Measurements from ENCODE around the gene GRPEL1.

The GRPEL1 gene

DNA sequence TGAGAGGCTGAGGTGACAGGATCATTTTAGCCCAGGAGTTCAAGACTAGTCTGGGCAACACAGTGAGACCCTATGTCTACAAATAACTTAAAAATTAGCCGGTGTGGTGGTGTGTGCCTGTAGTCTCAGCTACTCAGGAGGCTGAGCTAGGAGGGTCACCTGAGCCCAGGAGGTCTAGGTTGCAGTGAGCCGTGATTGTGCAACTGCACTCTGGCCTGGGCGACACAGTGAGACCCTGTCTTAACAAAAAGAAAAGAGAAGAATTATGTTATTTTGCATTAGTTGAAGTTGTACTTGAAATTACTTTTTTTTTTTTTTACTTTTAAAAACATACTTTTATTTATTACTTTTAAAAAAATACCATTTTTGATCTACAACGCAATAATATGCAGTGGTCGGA is 46.5 kb downstream of the GRPEL1 start:
- no peak for DNase-seq

DNA sequence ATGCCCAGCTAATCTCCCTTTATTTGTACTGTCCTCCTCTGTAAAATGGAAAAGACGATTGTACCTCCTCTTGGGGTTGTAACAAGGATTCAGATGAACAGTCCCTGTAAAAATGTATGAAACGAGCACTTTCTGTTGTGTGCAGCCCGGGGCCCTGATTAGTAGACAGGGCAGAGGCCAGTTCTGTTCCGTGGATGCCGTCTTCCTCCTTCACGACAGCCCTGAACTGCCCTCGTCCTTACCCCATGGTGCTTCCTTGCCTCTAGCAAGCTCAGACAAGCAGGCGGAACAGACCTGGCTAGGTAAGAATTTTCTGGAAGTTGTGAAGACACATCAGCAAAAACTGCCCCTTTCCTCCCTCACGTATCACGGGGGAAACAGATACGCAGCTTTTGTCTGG is 47.0 kb downstream of the GRPEL1 start:
- DNase-seq = no peak

DNA sequence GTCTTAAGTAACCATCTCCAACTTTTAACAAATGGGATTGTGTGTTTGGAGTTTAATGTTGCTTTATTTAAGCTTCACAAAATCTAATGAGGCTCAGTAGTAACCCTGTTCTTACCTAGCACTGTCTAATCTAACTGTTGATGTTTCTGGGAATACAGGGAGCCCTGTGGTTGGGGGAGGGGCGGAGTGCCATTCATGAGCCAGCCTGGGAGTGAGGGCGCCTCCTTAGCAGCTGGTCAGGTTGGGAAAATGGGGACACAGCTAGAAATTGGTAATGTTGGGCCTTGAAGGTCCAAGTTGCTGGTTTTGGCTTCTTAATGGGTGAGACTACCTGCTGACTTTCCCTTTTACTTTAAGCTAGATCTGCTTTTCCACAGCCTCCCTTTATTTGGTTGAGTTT is 47.6 kb downstream of the GRPEL1 start:
- DNase-seq = no peak

DNA sequence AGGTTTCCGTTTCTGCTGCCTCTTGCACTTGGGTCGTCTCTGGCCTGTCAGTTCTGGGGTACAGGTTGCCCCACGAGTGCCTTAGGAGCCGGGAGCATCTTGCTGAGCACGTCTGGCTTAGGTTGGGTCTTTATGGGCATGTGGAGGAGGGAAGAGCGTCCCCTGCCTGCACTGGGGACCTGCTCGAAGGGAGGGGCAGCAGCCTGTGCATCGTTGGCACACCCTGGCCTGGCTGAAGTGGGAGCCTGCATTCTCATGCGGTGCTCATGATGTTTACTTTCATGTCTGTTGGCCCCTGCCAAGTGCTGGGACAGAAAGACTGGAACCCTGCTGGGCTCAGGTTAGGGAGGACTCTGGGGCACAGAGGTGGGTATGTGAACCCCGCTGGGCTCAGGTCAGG is 48.5 kb downstream of the GRPEL1 start:
- DNase-seq = no peak

DNA sequence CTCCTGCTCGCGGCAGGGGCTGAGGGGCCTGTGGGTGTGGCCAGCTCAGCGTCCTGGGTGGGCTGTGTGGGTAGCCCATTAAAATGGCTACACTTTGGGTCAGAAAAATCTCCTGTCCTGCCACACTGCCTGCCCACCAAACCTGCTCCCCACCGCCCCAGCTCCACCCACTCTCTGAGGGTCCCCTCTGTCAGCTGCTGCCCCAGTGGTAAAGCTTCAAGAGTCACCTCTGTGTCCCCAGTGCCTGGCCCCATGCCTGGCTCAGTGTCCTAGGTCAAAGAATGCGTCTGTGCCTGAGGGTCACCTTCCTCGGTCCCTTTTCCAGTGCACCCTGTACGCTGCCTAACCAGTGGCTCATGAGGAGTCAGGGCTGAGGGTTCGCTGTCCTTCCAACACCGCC is 49.6 kb downstream of the GRPEL1 start:
- no peak for DNase-seq

DNA sequence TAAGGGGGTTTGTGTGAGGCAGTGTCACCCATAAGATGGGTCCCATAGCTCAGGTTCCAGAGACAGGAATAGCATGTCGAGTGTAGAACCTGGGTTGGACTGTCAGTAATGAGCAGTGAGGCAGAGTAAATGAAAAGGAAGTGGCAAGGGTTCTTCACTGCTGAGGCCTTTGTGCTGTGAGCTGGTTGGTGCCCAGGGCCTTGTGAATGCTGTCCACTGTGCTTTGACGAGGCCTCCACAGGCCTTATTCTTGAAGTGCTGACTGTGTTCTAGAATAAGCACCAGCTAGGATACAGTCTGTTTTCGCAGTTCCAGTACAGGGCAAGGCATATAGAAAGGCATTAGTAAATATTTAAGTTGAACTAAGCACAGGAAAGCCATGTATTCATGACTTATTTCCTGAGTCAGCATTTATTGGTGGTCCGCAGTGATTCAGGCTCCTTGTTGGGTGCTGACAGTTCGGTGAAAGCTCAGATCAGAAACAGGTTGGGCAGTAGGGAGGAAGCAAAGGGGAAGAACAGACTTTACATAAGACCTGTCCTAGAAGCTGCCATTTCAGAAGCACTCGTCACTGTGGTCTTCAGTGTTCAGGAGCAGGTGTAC is 50.3 kb downstream of the GRPEL1 start:
- no peak for DNase-seq

DNA sequence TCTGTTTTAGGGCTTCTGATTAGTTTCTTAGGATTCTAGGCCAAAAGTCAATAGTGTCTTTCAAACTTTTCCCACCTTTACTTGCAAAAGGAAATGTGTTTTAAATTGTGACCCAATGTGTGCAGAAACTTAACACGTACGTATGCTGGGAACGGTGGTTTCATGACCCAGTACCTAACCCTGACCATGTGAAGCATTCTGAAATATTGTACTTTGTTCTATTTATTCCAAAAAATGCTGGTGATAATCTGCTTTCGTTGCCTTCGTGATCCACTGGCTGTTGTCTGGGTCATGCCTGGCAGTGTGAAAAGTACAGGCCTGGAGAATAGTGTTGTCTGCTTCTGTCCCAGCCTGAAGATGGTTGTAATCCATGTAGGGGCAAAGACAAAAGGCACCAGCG is 51.4 kb downstream of the GRPEL1 start:
- DNase-seq = no peak

DNA sequence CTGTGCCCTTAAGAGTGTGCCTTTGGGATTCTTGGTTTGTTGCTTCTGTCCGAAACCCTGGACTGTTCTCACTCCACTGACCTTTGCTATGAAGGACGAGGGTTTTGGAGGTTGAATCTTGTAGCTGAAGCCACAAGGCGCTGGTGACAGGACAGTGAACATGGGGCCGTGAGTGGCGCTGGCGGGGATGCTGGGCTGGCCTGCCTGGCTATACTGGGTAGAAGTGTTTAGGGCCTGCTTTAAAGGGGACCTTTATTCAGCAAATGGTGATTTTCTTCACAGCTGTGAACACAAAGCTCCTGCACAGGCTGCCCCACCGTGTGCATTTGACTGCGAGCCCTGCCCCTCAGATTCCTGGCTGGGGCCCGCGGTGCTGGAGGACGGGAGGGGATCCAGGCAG is 51.8 kb downstream of the GRPEL1 start:
- DNase-seq = no peak

DNA sequence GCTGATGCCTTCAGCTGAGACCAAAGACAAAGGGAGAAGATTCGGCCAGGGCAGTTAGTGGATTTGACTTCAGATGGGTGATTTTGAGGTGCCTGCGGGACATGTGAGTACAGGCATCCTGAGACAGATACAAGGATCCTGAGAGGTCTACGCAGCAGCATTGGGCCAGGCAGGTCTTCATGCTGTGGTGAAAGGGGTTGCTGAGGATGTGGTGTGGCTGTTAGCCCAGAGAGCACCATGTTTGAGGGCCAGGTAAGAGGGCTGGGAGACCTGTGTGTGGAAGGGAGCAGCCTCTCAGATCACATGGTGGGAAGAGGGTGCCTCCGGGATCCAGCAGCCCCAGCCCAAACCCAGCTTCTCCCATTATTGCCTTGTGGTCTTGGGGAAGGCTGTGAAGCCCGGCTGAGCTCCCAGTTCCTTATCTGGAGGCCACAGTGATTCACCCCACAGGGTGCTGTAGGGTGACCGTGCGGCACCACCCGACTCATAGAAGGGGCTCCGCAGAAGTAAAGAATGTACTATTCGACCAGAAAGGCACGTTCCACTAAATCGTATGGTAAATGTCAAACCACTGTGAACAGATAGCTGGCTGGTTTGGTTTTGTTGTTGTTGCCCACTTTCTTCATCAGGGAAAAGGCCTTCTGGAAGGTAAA is 52.4 kb downstream of the GRPEL1 start:
- DNase-seq = no peak

DNA sequence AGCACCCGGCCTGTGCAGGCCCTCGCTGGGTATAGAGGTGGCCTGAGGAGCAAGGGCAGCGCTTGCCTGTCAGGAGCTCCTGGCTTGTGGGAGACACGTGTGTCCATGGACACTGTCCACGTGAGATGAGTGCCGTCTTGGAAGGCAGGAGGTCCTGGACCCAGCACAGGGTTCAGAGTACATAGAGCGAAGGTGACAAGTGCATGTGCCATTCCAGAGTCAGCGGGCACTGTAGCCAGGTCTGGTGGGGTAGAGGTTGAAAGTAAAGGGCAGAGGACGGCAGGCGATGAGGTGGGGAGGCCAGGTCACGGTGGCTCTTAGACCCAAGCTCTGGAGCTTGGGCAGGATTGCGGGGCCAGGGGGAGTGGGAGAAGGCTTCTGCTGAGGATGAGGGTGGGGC is 53.0 kb downstream of the GRPEL1 start:
- DNase-seq = no peak

DNA sequence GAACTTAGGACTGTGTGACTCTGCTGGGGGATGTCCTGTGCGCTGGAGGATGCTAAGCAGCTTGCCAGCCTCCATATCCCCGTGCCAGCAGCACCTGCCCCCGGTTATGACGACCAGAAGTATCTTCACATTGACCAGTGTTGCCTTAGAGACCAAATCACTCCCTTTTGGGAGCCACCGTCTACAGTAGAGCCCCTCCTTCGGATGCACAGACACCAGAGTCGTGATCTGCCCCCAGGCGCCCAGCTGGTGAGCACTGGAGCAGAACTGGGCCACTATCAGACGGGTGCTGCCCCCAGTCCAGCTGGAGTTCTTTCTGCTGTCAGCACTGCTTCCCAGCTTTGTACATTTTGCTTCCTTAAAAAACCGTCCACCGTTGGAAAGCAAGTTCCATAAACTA is 54.7 kb downstream of the GRPEL1 start:
- no peak for DNase-seq

DNA sequence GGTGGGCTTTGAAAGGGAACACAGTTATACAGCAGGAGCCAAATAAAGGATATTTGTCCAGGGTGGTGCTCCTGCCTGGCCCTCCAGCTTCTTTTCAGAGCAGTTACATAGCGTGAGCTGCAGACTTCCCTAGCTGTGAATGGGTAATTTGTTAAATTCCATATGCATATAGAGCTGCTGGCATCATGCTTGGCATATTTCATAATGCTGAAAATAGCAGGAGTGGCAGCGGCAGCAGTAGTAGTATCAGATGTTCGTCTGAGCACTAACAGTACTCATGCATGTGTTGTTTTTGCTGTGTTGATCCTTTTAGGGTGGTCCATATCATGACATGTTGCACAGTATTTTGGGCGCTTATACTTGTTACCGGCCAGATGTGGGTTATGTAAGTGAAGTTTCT is 58.3 kb downstream of the GRPEL1 start:
- DNase-seq = no peak
